RWPE2 (cell line): ENCODE data around the gene NEIL1.
"Not testable (repeated sequence)": the region's sequence is repeated elsewhere in the genome, so short reads cannot be mapped to it uniquely, and the experiment has no call there.

Experiments
- ATAC-seq: fragments of 200-7000 bp; cut with Tn5 transposase; 3 replicates; pipeline ENCODE4 v1.9.1; 2021; ENCODE audit warnings: low read depth
- DNase-seq: peaks from one replicate; pipeline ENCODE4 v3.0.0-alpha.2; 2020; ENCODE audit warnings: low spot score
- H3K27ac ChIP-seq: fragments of 450-650 bp; 2 replicates; pipeline ENCODE4 v1.5.1; 2017; ENCODE audit warnings: mild to moderate bottlenecking; ENCODE audit not compliant: poor library complexity, severe bottlenecking
- H3K27me3 ChIP-seq: fragments of 250-450 bp; sonication (Bioruptor Pico); 2 replicates; pipeline ENCODE4 v1.5.1; 2021; ENCODE audit warnings: mild to moderate bottlenecking, moderate library complexity; ENCODE audit not compliant: insufficient read depth, poor library complexity, severe bottlenecking
- H3K36me3 ChIP-seq: fragments of 250-450 bp; sonication (Bioruptor Pico); 2 replicates; pipeline ENCODE4 v1.5.1; 2020; ENCODE audit warnings: low read depth, mild to moderate bottlenecking, moderate library complexity
- H3K4me1 ChIP-seq: fragments of 250-450 bp; sonication (Bioruptor Pico); 2 replicates; pipeline ENCODE4 v1.5.1; 2021; ENCODE audit warnings: mild to moderate bottlenecking, moderate library complexity; ENCODE audit not compliant: insufficient read depth, poor library complexity, severe bottlenecking
- H3K4me3 ChIP-seq: fragments of 250-450 bp; sonication (Bioruptor Pico); 2 replicates; pipeline ENCODE4 v1.5.1; 2021; ENCODE audit warnings: mild to moderate bottlenecking, moderate library complexity; ENCODE audit not compliant: severe bottlenecking
- H3K9me3 ChIP-seq: fragments of 250-450 bp; sonication (Bioruptor Pico); 2 replicates; pipeline ENCODE4 v1.5.1; 2021; ENCODE audit warnings: mild to moderate bottlenecking, moderate library complexity; ENCODE audit not compliant: severe bottlenecking
- CTCF ChIP-seq: fragments of 450-650 bp; IDR thresholded peaks from one replicate; pipeline ENCODE4 v1.5.1; 2017; ENCODE audit warnings: mild to moderate bottlenecking, moderate library complexity; ENCODE audit not compliant: poor library complexity, severe bottlenecking

The NEIL1 gene

GRCh38 chr15:75342221-75342620, 4.6 kb upstream of the NEIL1 start:
- H3K4me1 ChIP-seq: no peaks in the 10 kb centered on the region
- no peaks in the 10 kb centered on the region for H3K27me3 ChIP-seq
- H3K36me3 ChIP-seq: peaks cover 8% of the 10 kb centered on the region; the same call in 1 of the 2 replicates
- TF ChIP-seq CTCF: no peak
- H3K27ac ChIP-seq: no peak overlapping the region
- no peaks in the 10 kb centered on the region for H3K9me3 ChIP-seq
- no peak overlapping the region for H3K4me3 ChIP-seq
- DNase-seq (no peak), ATAC-seq (no peak)

GRCh38 chr15:75343953-75344352, 2.9 kb upstream of the NEIL1 start:
- not testable (repeated sequence) for H3K27me3 ChIP-seq, H3K9me3 ChIP-seq, H3K27ac ChIP-seq, DNase-seq, ATAC-seq, H3K36me3 ChIP-seq, H3K4me1 ChIP-seq, H3K4me3 ChIP-seq

- peak overlapping the region; percentile 75 for H3K4me3 ChIP-seq
- no peak for DNase-seq
These were observed 589 bp downstream of the NEIL1 start for GRCh38 chr15:75347222-75348033.

GRCh38 chr15:75348034-75348561, 1.3 kb downstream of the NEIL1 start:
- Histone ChIP-seq H3K27ac (peak overlapping the region; percentile 3), H3K27me3 (no peaks in the 10 kb centered on the region), H3K36me3 (no peaks in the 10 kb centered on the region), H3K4me1 (no peaks in the 10 kb centered on the region), H3K9me3 (no peaks in the 10 kb centered on the region), H3K4me3 (peak overlapping the region; percentile 75)
- TF ChIP-seq CTCF: no peak
- ATAC-seq (peak; percentile 30), DNase-seq (no peak)

More at GRCh38 chr15:75347222-75348033, 589 bp downstream of the NEIL1 start:
- peak overlapping the region; percentile 3 for H3K27ac ChIP-seq
- H3K36me3 ChIP-seq: no peaks in the 10 kb centered on the region
- no peaks in the 10 kb centered on the region for H3K27me3 ChIP-seq
- no peaks in the 10 kb centered on the region for H3K9me3 ChIP-seq
- H3K4me1 ChIP-seq: no peaks in the 10 kb centered on the region
- peak; percentile 54 for ATAC-seq
- TF ChIP-seq CTCF: no peak

- Histone ChIP-seq H3K27me3 (no peaks in the 10 kb centered on the region), H3K27ac (no peak overlapping the region), H3K36me3 (no peaks in the 10 kb centered on the region), H3K9me3 (no peaks in the 10 kb centered on the region), H3K4me1 (no peaks in the 10 kb centered on the region), H3K4me3 (peak overlapping the region; percentile 75)
- DNase-seq (no peak), ATAC-seq (peak; percentile 13)
- no peak for TF ChIP-seq CTCF
These were observed 1.9 kb downstream of the NEIL1 start for GRCh38 chr15:75348562-75349350.

- not testable (repeated sequence) for H3K4me1 ChIP-seq, H3K9me3 ChIP-seq, H3K27me3 ChIP-seq, H3K36me3 ChIP-seq, H3K27ac ChIP-seq, DNase-seq, ATAC-seq, H3K4me3 ChIP-seq
These were observed 2.5 kb downstream of the NEIL1 start for GRCh38 chr15:75349351-75349669.
